OCI-LY7 (cell line): Measurements from ENCODE around the gene RPL35. TPM values are rescaled to one million over a fixed set of nuclear protein-coding genes. Genes with fewer than 3 reads are reported as not detected.

ENCODE experiments used
- BruUV-seq: library from RNA; stranded (reverse); fragments of 400-500 nt; replicated peaks from 2 replicates; lab custom pipeline; 2021; lab: Mats Ljungman, UMichigan
- CTCF ChIA-PET: fragments of 300-600 bp; sonication (Branson Sonifier 250); formaldehyde crosslinking; loops from one replicate; lab custom pipeline; 2022; ENCODE audit warnings: antibody characterized with exemption; ENCODE audit not compliant: unreplicated experiment; lab: Charles Lee
- POLR2A ChIA-PET: fragments of 300-600 bp; sonication (Branson Sonifier 250); formaldehyde crosslinking; loops from one replicate; lab custom pipeline; 2022; ENCODE audit warnings: antibody characterized with exemption; lab: Charles Lee
- DNase-seq: peaks from one replicate; pipeline ENCODE4 v3.0.0-alpha.2; 2015; ENCODE audit warnings: low spot score
- H2AFZ ChIP-seq: fragments of 200-600 bp; sonication (generic), shearing (Covaris generic); 2 replicates; pipeline ENCODE4 v1.6.1; 2014; ENCODE audit warnings: mild to moderate bottlenecking, antibody characterized with exemption, low read length, moderate library complexity
- H3K27ac ChIP-seq: fragments of 200-600 bp; sonication (generic); 2 replicates; pipeline ENCODE4 v1.5.1; 2014; ENCODE audit warnings: mixed run types, low read depth, mild to moderate bottlenecking, moderate library complexity, low read length, inconsistent platforms; ENCODE audit not compliant: poor library complexity, severe bottlenecking
- H3K36me3 ChIP-seq: fragments of 200-600 bp; sonication (generic); 2 replicates; pipeline ENCODE4 v1.6.1; 2014; ENCODE audit warnings: mild to moderate bottlenecking, antibody characterized with exemption, low read length, moderate library complexity, mixed read lengths; ENCODE audit not compliant: insufficient read depth
- H3K4me1 ChIP-seq: fragments of 200-600 bp; sonication (generic); 2 replicates; pipeline ENCODE4 v1.5.1; 2014; ENCODE audit warnings: mild to moderate bottlenecking, low read length; ENCODE audit not compliant: insufficient read depth, poor library complexity, severe bottlenecking
- H3K4me2 ChIP-seq: fragments of 200-600 bp; sonication (generic); 2 replicates; pipeline ENCODE4 v1.6.1; 2014; ENCODE audit warnings: mild to moderate bottlenecking, low read length
- H3K4me3 ChIP-seq: fragments of 200-600 bp; sonication (generic); 2 replicates; pipeline ENCODE4 v1.5.1; 2014; ENCODE audit warnings: mild to moderate bottlenecking, low read depth, low read length; ENCODE audit not compliant: poor library complexity, severe bottlenecking
- H3K79me2 ChIP-seq: fragments of 200-600 bp; sonication (generic); 2 replicates; pipeline ENCODE4 v1.6.1; 2016; ENCODE audit warnings: low read depth, mild to moderate bottlenecking, low read length, moderate library complexity, mixed read lengths; ENCODE audit not compliant: insufficient read depth
- H3K9me2 ChIP-seq: fragments of 200-600 bp; sonication (generic); 2 replicates; pipeline ENCODE4 v1.6.1; 2016; ENCODE audit warnings: mild to moderate bottlenecking, low read length, mixed read lengths; ENCODE audit not compliant: insufficient read depth
- H3K9me3 ChIP-seq: fragments of 200-600 bp; sonication (generic); 2 replicates; pipeline ENCODE4 v1.6.1; 2014; ENCODE audit warnings: mild to moderate bottlenecking, mixed run types, low read length, mixed read lengths
- H4K20me1 ChIP-seq: fragments of 200-600 bp; sonication (generic); 2 replicates; pipeline ENCODE4 v1.6.1; 2014; ENCODE audit warnings: mild to moderate bottlenecking, antibody characterized with exemption, low read length, moderate library complexity, mixed read lengths; ENCODE audit not compliant: insufficient read depth
- CTCF ChIP-seq: fragments of 200-600 bp; sonication (generic); conservative IDR thresholded peaks from 2 replicates; pipeline ENCODE4 v1.5.1; 2014; ENCODE audit warnings: mild to moderate bottlenecking, antibody characterized with exemption, low read length, moderate library complexity, mixed read lengths
- EZH2phosphoT487 ChIP-seq: fragments of 200-600 bp; sonication (generic); IDR thresholded peaks from 2 replicates; pipeline ENCODE4 v1.6.1; 2018; ENCODE audit warnings: low read depth, borderline replicate concordance, mild to moderate bottlenecking, mixed run types, antibody characterized with exemption, low read length, moderate library complexity, mixed read lengths
- intact Hi-C: fragments of 100-400 bp; cut with micrococcal nuclease; formaldehyde crosslinking; loops from one replicate; pipeline ENCODE4 v1.10.0; 2022; ENCODE audit not compliant: unreplicated experiment
- total RNA-seq, 2 experiments: library from RNA; depleted of rRNA in 1 of 2; stranded (reverse); fragments of >200 nt in 1 of 2; shearing (Covaris generic) in 1 of 2; gene quantifications; 2 replicates each; pipeline ENCODE4 v1.2.3, GENCODE V29; 2014 to 2022

The RPL35 gene
- total RNA-seq, 2 experiments from 2014 or later: 1,713 to 6,190 TPM

GRCh38 chr9:124882231-124882630, 20.5 kb upstream of the RPL35 start:
- no peaks in the 10 kb centered on the region; the same call in 1 of the 2 replicates for H4K20me1 ChIP-seq
- H3K4me2 ChIP-seq: no peak overlapping the region
- no peaks in the 10 kb centered on the region for H3K79me2 ChIP-seq
- no peak overlapping the region for H3K27ac ChIP-seq
- DNase-seq: no peak
- peaks cover 60% of the 10 kb centered on the region for H3K36me3 ChIP-seq
- no peak overlapping the region for H2AFZ ChIP-seq
- no TSS peak for BruUV-seq
- H3K4me1 ChIP-seq: peaks cover 20% of the 10 kb centered on the region
- intact Hi-C loops: no loop called here
- TF ChIP-seq CTCF (no peak), EZH2phosphoT487 (no peak)
- H3K4me3 ChIP-seq: no peak overlapping the region
- CTCF ChIA-PET: no interaction called here
- POLR2A ChIA-PET: no interaction called here
- H3K9me3 ChIP-seq: no peaks in the 10 kb centered on the region
- no peaks in the 10 kb centered on the region for H3K9me2 ChIP-seq

- ChIA-PET POLR2A (no interaction called here), CTCF (no interaction called here)
- no TSS peak for BruUV-seq
- Histone ChIP-seq H3K36me3 (peaks cover 62% of the 10 kb centered on the region), H3K4me3 (no peak overlapping the region), H3K27ac (peak overlapping the region; percentile 52), H4K20me1 (no peaks in the 10 kb centered on the region; the same call in 1 of the 2 replicates), H3K9me3 (no peaks in the 10 kb centered on the region), H3K4me1 (peaks cover 20% of the 10 kb centered on the region), H2AFZ (no peak overlapping the region), H3K79me2 (no peaks in the 10 kb centered on the region), H3K4me2 (peak overlapping the region; percentile 50), H3K9me2 (no peaks in the 10 kb centered on the region)
- TF ChIP-seq EZH2phosphoT487 (no peak), CTCF (no peak)
- intact Hi-C loops: no loop called here
- peak; percentile 39 for DNase-seq
Observed at GRCh38 chr9:124881138-124881743, 19.5 kb upstream of the RPL35 start.

- no peaks in the 10 kb centered on the region; the same call in 1 of the 2 replicates for H3K79me2 ChIP-seq
- H3K4me3 ChIP-seq: no peak overlapping the region
- no peaks in the 10 kb centered on the region for H3K9me3 ChIP-seq
- CTCF ChIA-PET: no interaction called here
- H3K36me3 ChIP-seq: peaks cover 62% of the 10 kb centered on the region
- DNase-seq: peak; percentile 70
- H3K27ac ChIP-seq: peak overlapping the region; percentile 52
- peaks cover 20% of the 10 kb centered on the region for H3K4me1 ChIP-seq
- intact Hi-C loops: no loop called here
- POLR2A ChIA-PET: interaction anchor here (0.5 to 1.4 kb wide), 2 partner anchors 11 to 13 kb away, joined by 3 to 4 read pairs; no protein-coding TSS in a partner anchor
- TF ChIP-seq EZH2phosphoT487 (no peak), CTCF (no peak)
- no TSS peak for BruUV-seq
- H2AFZ ChIP-seq: no peak overlapping the region
- H3K4me2 ChIP-seq: peak overlapping the region; percentile 50
- H3K9me2 ChIP-seq: no peaks in the 10 kb centered on the region
- no peaks in the 10 kb centered on the region; the same call in 1 of the 2 replicates for H4K20me1 ChIP-seq
Observed at GRCh38 chr9:124880501-124880900, 18.7 kb upstream of the RPL35 start.
